COLO668 (cell line): ENCODE data around the gene ZNF235.
"Not testable (repeated sequence)": the region's sequence is repeated elsewhere in the genome, so short reads cannot be mapped to it uniquely, and the experiment has no call there.

ENCODE experiments used
- DNase-seq: peaks from one replicate; lab custom pipeline; 2025; ENCODE audit not compliant: unreplicated experiment; lab: John Stamatoyannopoulos, UW

ZNF235 gene

GRCh38 chr19:44258136-44258535 is 46.7 kb downstream of the ZNF235 start:
- DNase-seq = no peak

DNA sequence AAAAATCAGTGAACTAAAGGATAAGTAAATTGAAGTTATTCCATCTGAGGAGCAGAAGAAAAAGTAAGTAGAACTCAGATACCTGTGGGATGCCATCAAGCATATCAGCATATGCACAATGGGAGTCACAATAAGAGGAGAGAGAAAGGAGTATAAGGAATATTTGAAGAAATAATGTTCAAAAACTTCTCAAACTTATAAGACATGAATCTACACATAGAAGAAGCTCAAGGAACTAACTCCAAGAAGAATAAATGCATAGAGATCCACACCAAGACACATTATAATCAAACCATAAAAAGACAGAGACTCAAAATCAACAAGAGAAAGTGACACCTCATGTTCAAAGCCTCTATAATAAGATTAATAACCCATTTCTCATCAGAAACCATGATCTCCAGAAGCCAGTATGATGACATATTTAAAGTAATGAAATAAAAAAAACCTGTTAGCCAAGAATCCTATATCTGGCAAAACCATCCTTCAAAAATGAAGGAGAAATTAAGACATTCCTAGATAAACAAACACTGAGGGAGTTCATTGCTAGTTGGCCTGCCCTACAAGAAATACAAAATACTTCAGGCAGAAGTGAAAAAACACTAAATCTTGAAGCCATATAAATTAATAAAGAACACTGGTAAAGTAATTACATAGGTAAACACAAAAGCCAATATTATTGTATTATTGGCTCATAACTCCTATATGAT is 49.0 kb downstream of the ZNF235 start:
- DNase-seq = no peak

DNA sequence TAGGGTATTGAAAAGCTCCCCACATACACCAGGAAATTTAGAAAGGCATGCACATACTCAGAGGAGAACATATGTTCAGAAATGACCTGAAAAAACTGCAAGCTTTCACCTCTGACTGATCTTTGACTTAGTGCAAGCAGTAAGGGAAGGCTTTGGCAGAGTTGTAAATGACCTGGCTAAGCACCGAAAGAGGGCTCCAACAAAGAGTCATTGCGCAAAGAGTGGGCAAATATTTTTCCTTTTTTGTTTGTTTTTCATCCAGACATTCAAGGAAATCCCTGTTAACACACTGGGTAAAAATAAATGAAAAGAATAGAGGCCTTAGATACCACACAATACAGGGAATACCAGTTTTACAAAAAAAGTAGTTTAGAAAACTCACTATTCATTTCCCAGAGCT is 50.3 kb downstream of the ZNF235 start:
- no peak for DNase-seq

- DNase-seq = not testable (repeated sequence)
Observed at GRCh38 chr19:44253392-44253791, 51.4 kb downstream of the ZNF235 start.

GRCh38 chr19:44252332-44252731 is 52.5 kb downstream of the ZNF235 start:
- DNase-seq = not testable (repeated sequence)

GRCh38 chr19:44236384-44236783 is 68.4 kb downstream of the ZNF235 start:
- DNase-seq = no peak
